ENCODE data around the gene CHD5. TPM values are rescaled to one million over a fixed set of nuclear protein-coding genes. Genes with fewer than 3 reads are reported as not detected.

CHD5 gene
- total RNA-seq, 1 experiment from 2014 or later, result 6.1 TPM

- no peaks in the 10 kb centered on the region for H3K79me2 ChIP-seq (ENCODE audit: insufficient read depth, low read length)
- DNase-seq (ENCODE audit: low read depth, low spot score) (no peak), ATAC-seq (no peak)
- intact Hi-C loops (cut with micrococcal nuclease), result no loop called here
- no peak overlapping the region for H3K4me3 ChIP-seq (replicated peaks in 1 of 2; ENCODE audit: low read depth in 1 of 2, low read length in 2 of 2)
- no peaks in the 10 kb centered on the region for H3K36me3 ChIP-seq (ENCODE audit: control insufficient read depth in 1 of 2, insufficient read depth in 2 of 2, low read length in 2 of 2)
- no peak overlapping the region for H3K27ac ChIP-seq (ENCODE audit: low read depth, low read length)
- H3K9me2 ChIP-seq (ENCODE audit: insufficient read depth), result no peaks in the 10 kb centered on the region
- ChIA-PET POLR2A (no interaction called here), RAD21 (ENCODE audit: low non-redundant PET in 1 of 2, low total read pairs in 2 of 2, uncharacterized antibody in 2 of 2, unreplicated experiment in 2 of 2) (no interaction called here), CTCF (no interaction called here)
- H3K9me3 ChIP-seq (ENCODE audit: control insufficient read depth in 1 of 2, insufficient read depth in 1 of 2, low read depth in 1 of 2, low read length in 2 of 2), result no peaks in the 10 kb centered on the region
- H3K4me2 ChIP-seq (ENCODE audit: low read length), result no peak overlapping the region
- no peak overlapping the region for H3K9ac ChIP-seq (ENCODE audit: low read length)
- H2AFZ ChIP-seq (ENCODE audit: low read depth, low read length, poor library complexity, severe bottlenecking), result no peak overlapping the region
- TF ChIP-seq ATF3 (IDR thresholded peaks at IDR 0.05) (no peak), JUND (IDR thresholded peaks at IDR 0.05) (no peak), SIN3A (IDR thresholded peaks at IDR 0.05; ENCODE audit: low read depth) (no peak), CEBPB (IDR thresholded peaks at IDR 0.05; ENCODE audit: low read depth) (no peak), POLR2AphosphoS5 (IDR thresholded peaks at IDR 0.05; ENCODE audit: low read depth, low read length) (no peak), SRF (IDR thresholded peaks at IDR 0.05; ENCODE audit: low read depth) (no peak), EGR1 (IDR thresholded peaks at IDR 0.05; ENCODE audit: low read depth) (no peak), FOSL1 (IDR thresholded peaks at IDR 0.05; ENCODE audit: low read depth) (no peak), SP1 (IDR thresholded peaks at IDR 0.05; ENCODE audit: low read depth) (no peak), ELF1 (IDR thresholded peaks at IDR 0.05; ENCODE audit: borderline replicate concordance, low read depth) (no peak)
- H3K27me3 ChIP-seq (ENCODE audit: insufficient read depth, low read length), result no peaks in the 10 kb centered on the region
- BruUV-seq (replicated peaks), result no TSS peak
- no peaks in the 10 kb centered on the region for H3K4me1 ChIP-seq (ENCODE audit: control insufficient read depth in 1 of 2, insufficient read depth in 2 of 2, low read length in 2 of 2)
- H4K20me1 ChIP-seq (ENCODE audit: insufficient read depth), result no peaks in the 10 kb centered on the region
These were observed 94.5 kb downstream of the CHD5 start for GRCh38 chr1:6085666-6086065.

- no peaks in the 10 kb centered on the region for H3K9me2 ChIP-seq (ENCODE audit: insufficient read depth)
- POLR2A ChIA-PET, result no interaction called here
- no peaks in the 10 kb centered on the region for H3K9me3 ChIP-seq (ENCODE audit: control insufficient read depth in 1 of 2, insufficient read depth in 1 of 2, low read depth in 1 of 2, low read length in 2 of 2)
- no peak overlapping the region for H3K4me2 ChIP-seq (ENCODE audit: low read length)
- H3K4me3 ChIP-seq (replicated peaks in 1 of 2; ENCODE audit: low read depth in 1 of 2, low read length in 2 of 2), result no peak overlapping the region
- H3K9ac ChIP-seq (ENCODE audit: low read length), result no peak overlapping the region
- intact Hi-C loops (cut with micrococcal nuclease), result no loop called here
- BruUV-seq (replicated peaks), result no TSS peak
- no peaks in the 10 kb centered on the region for H3K36me3 ChIP-seq (ENCODE audit: control insufficient read depth in 1 of 2, insufficient read depth in 2 of 2, low read length in 2 of 2)
- no peaks in the 10 kb centered on the region for H3K4me1 ChIP-seq (ENCODE audit: control insufficient read depth in 1 of 2, insufficient read depth in 2 of 2, low read length in 2 of 2)
- no peak overlapping the region for H2AFZ ChIP-seq (ENCODE audit: low read depth, low read length, poor library complexity, severe bottlenecking)
- no peaks in the 10 kb centered on the region for H3K27me3 ChIP-seq (ENCODE audit: insufficient read depth, low read length)
- RAD21 ChIA-PET (ENCODE audit: low non-redundant PET in 1 of 2, low total read pairs in 2 of 2, uncharacterized antibody in 2 of 2, unreplicated experiment in 2 of 2), result no interaction called here
- no peaks in the 10 kb centered on the region for H3K79me2 ChIP-seq (ENCODE audit: insufficient read depth, low read length)
- H4K20me1 ChIP-seq (ENCODE audit: insufficient read depth), result no peaks in the 10 kb centered on the region
- ATAC-seq, result no peak
- no peak overlapping the region for H3K27ac ChIP-seq (ENCODE audit: low read depth, low read length)
- DNase-seq (ENCODE audit: low read depth, low spot score), result no peak
- CTCF ChIA-PET, result no interaction called here
- no peak for TF ChIP-seq JUND (IDR thresholded peaks at IDR 0.05)
- no peak for TF ChIP-seq FOSL1 (IDR thresholded peaks at IDR 0.05; ENCODE audit: low read depth)
- TF ChIP-seq SIN3A (IDR thresholded peaks at IDR 0.05; ENCODE audit: low read depth), result no peak
- no peak for TF ChIP-seq ZBTB33 (IDR thresholded peaks at IDR 0.05; ENCODE audit: extremely low read depth, insufficient replicate concordance, low read length)
- TF ChIP-seq CTCF (IDR thresholded peaks at IDR 0.05 in 2 of 3, conservative IDR thresholded peaks at IDR 0.05 in 1 of 3; ENCODE audit: borderline replicate concordance in 1 of 3, insufficient read depth in 1 of 3, low read depth in 2 of 3, low read length in 2 of 3), result no peak
- TF ChIP-seq CEBPB (IDR thresholded peaks at IDR 0.05; ENCODE audit: low read depth), result no peak
- TF ChIP-seq SP1 (IDR thresholded peaks at IDR 0.05; ENCODE audit: low read depth), result no peak
These were observed 95.2 kb downstream of the CHD5 start for GRCh38 chr1:6084781-6085495.
